ENCODE data around the gene CPN2. TPM values are rescaled to one million over a fixed set of nuclear protein-coding genes. Genes with fewer than 3 reads are reported as not detected.

The CPN2 gene, protein sequence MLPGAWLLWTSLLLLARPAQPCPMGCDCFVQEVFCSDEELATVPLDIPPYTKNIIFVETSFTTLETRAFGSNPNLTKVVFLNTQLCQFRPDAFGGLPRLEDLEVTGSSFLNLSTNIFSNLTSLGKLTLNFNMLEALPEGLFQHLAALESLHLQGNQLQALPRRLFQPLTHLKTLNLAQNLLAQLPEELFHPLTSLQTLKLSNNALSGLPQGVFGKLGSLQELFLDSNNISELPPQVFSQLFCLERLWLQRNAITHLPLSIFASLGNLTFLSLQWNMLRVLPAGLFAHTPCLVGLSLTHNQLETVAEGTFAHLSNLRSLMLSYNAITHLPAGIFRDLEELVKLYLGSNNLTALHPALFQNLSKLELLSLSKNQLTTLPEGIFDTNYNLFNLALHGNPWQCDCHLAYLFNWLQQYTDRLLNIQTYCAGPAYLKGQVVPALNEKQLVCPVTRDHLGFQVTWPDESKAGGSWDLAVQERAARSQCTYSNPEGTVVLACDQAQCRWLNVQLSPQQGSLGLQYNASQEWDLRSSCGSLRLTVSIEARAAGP
- total RNA-seq: under 1 TPM in 5 of 8 experiments, not detected in 3; 0.08 to 0.47 (median 0.15) TPM

DNA sequence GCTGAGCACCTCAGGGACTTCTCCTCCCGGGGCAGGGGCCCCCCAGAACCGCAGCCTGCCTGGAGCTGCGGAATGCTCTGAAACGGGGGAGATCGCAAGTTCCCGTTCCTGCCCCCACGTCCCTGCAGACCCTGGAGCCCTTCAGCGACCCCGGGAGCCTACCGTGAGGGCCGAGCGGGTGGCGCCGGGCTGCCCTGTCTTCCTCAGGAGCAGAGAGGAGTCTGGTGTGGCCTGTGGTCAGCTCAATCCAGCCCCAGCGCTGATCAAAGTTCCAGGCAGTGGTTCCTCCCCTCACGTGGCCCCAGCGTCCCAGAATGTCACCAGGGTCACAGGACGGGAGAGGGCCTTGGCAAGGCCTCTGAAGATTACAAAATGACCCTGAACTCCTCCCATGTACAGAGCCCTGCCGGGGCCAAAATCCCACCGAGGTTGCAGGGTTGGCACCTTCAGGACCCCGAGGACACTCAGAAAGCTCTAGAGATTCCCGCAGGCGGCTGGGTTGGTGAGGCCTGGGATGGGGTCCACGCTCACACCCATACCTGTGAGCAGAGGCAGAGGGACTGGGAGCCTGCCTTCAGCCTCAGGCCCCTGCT, at the start of gene CPN2:
CPN2 (minus strand) TSS at position 249 of the 593 bp plus-strand sequence. CDS start 8,626 bp downstream, outside the sequence.
- Histone ChIP-seq H3K4me1 (replicated peaks in 1 of 2) (peaks cover 4 to 16% of the 10 kb centered on the region in 2 donors), H3K27ac (peak within 1 kb of the TSS in 1 of 2 donors; percentile 89), H3K4me3 (no peak within 1 kb of the TSS)
- in situ Hi-C loops (cut with MboI; ENCODE audit: low pct_unique_long_range_greater_than_20kb in 2 of 9, low sequenced_read_pairs in 9 of 9, unreplicated experiment in 9 of 9): no loop called here
- ATAC-seq (replicated peaks in 6 of 8): no peak
- WGBS, 10 experiments: 67 to 90% (median 86%) methylated on average over 2 to 13 of the region's 24 CpGs; no CpG with 5 or more reads in 3 of the 10 experiments

DNA sequence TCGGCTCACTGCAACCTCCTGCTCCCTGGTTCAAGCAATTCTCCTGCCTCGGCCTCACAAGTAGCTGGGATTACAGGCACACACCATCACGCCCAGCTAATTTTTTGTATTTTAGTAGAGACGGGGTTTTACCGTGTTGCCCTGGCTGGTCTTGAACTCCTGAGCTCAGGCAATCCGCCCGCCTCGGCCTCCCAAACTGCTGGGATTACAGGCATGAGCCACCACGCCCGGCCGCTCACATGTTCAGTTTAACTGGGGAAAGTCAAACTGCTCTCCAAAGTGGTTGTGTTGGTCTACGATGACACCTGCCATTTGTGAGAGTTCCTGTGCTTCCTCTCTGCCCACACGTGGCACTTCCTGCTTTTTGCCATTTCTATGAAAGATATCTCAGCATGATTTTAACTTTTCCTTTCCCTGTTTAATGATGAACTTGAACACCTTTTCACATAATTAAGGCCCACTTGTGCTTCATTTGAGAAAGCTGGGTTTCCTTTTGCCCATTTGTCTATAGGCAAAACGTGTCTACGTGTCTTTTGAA, 48.8 kb upstream of the CPN2 start:
- Histone ChIP-seq H3K27ac (no peak overlapping the region), H3K4me3 (no peak overlapping the region), H3K4me1 (replicated peaks in 1 of 2) (peaks cover 22 to 34% of the 10 kb centered on the region in 2 donors)
- in situ Hi-C loops (cut with MboI; ENCODE audit: low pct_unique_long_range_greater_than_20kb in 2 of 9, low sequenced_read_pairs in 9 of 9, unreplicated experiment in 9 of 9): loop anchor here in 4 of 9 experiments (10.0 kb wide), 1 partner anchor 65 kb away; no protein-coding TSS in a partner anchor
- WGBS, 10 experiments: 0 to 100% (median 92%) methylated on average over 1 to 13 of the region's 15 CpGs; no CpG with 5 or more reads in 3 of the 10 experiments
- ATAC-seq (replicated peaks in 6 of 8): no peak

DNA sequence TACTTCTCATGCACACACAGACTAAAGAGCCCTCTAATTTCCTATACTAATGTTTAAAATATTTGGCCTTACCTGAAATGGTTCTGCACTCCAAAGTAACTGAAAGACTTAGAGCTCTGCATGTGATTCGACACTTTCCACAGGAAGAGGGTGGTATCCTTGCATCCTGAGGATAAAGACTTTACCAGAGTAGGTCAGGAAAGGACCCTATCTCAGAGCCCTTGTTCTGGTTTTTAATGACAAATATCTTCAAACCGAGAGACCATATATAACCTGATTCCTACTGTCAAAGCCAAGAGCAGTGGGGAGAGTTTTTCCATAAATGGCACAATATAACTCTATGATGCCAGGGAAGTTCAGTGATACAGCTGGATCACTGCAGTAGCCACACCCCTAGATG, 48.0 kb upstream of the CPN2 start, which contains the start of gene GP5:
GP5 (minus strand) TSS at position 101 of the 400 bp plus-strand sequence. CDS start 984 bp downstream, outside the sequence.
- Histone ChIP-seq H3K4me1 (replicated peaks in 1 of 2) (peaks cover 30 to 40% of the 10 kb centered on the region in 2 donors), H3K27ac (no peak within 1 kb of the TSS), H3K4me3 (no peak within 1 kb of the TSS)
- in situ Hi-C loops (cut with MboI; ENCODE audit: low pct_unique_long_range_greater_than_20kb in 2 of 9, low sequenced_read_pairs in 9 of 9, unreplicated experiment in 9 of 9): loop anchor here in 1 of 9 experiments (10.0 kb wide), 1 partner anchor 64 kb away; no protein-coding TSS in a partner anchor
- 0 to 100% (median 88%) methylated on average over 1 to 2 of the region's 2 CpGs; no CpG with 5 or more reads in 1 of the 10 experiments for WGBS, 10 experiments
- ATAC-seq (replicated peaks in 6 of 8): no peak

DNA sequence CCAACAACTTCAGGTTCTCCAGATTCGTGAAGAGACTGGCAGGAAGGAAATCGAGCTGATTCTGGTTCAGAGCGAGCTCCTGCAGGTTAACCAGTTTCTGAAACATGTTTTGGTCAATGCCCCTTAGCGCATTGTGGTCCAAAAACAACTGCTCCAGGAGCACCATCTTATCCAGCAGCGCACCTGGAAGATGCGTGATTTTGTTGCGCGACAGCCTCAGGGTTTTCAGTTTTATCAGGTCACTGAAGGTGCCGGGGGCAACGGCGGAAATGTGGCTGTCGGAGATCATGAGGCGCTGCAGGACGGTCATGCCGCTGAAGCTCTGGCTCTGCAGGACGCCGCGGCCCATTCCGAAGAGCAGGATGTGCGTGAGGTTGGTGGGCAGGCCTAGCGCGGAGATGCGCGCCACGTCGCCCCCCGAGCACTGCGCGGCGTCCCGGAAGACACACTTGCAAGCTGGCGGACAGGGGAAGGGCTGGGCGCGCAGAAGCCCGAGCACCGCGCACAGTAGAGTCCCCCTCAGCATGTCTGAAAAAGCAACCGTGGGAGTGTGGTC, 46.7 kb upstream of the CPN2 start:
- Histone ChIP-seq H3K4me3 (no peak overlapping the region), H3K4me1 (replicated peaks in 1 of 2) (peaks cover 30 to 40% of the 10 kb centered on the region in 2 donors), H3K27ac (no peak overlapping the region)
- peak in 1 of 8 experiments; percentile 48 for ATAC-seq (replicated peaks in 6 of 8)
- in situ Hi-C loops (cut with MboI; ENCODE audit: low pct_unique_long_range_greater_than_20kb in 2 of 9, low sequenced_read_pairs in 9 of 9, unreplicated experiment in 9 of 9): loop anchor here in 1 of 9 experiments (10.0 kb wide), 1 partner anchor 63 kb away; no protein-coding TSS in a partner anchor
- WGBS, 10 experiments: 5 to 98% (median 84%) methylated on average over 4 to 26 of the region's 38 CpGs; no CpG with 5 or more reads in 3 of the 10 experiments

GRCh38 chr3:194396859-194397756, 46.0 kb upstream of the CPN2 start:
- no peak for ATAC-seq (replicated peaks in 6 of 8)
- Histone ChIP-seq H3K4me1 (replicated peaks in 1 of 2) (peaks cover 28 to 35% of the 10 kb centered on the region in 2 donors), H3K27ac (peak overlapping the region in 1 of 2 donors; percentile 72), H3K4me3 (no peak overlapping the region)
- WGBS, 10 experiments: 65 to 100% (median 88%) methylated on average over 1 to 27 of the region's 73 CpGs; no CpG with 5 or more reads in 3 of the 10 experiments
- in situ Hi-C loops (cut with MboI; ENCODE audit: low pct_unique_long_range_greater_than_20kb in 2 of 9, low sequenced_read_pairs in 9 of 9, unreplicated experiment in 9 of 9): loop anchor here in 1 of 9 experiments (10.0 kb wide), 1 partner anchor 62 kb away; no protein-coding TSS in a partner anchor

- H3K27ac ChIP-seq: peak overlapping the region in 1 of 2 donors; percentile 72
- ATAC-seq (replicated peaks in 6 of 8): no peak
- peaks cover 22 to 29% of the 10 kb centered on the region in 2 donors for H3K4me1 ChIP-seq (replicated peaks in 1 of 2)
- 33% methylated on average over 1 of the region's 13 CpGs; no CpG with 5 or more reads in 9 of the 10 experiments for WGBS, 10 experiments
- in situ Hi-C loops (cut with MboI; ENCODE audit: low pct_unique_long_range_greater_than_20kb in 2 of 9, low sequenced_read_pairs in 9 of 9, unreplicated experiment in 9 of 9): loop anchor here in 1 of 9 experiments (10.0 kb wide), 1 partner anchor 62 kb away; no protein-coding TSS in a partner anchor
- no peak overlapping the region for H3K4me3 ChIP-seq
Observed at GRCh38 chr3:194396539-194396858, 45.4 kb upstream of the CPN2 start.

DNA sequence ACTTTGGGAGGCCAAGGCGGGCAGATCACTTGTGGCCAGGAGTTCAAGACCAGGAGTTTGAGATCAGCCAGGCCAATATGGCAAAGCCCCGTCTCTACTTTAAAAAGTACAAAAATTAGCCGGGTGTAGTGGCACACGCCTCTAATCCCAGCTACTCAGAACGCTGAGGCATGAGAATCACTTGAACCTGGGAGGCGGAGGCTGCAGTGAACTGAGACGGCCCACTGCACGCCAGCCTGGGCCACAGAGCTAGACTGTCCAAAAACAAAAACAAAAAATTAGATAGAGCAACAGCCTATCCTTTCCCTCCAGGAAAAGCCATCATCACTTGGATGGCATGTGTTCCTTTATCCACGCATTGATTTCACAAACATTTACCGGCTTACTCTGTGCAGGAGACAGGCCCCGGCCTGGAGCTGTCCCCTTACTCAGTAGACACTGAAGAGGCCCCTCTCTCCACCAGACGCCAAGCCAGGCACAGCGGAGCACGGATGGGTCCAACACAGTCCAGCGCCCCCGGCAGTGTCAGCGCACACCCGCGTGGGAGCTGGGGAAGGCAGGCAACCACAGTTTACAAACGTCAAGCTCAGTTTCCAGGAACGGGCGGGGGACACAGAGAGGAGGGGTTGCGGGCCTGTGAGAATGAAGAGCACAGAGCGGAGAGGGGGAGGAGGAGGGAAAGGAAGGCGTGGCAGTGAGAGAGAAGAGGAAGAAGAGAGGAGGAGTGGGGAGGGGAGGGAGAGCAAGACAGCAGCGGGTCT, 44.8 kb upstream of the CPN2 start:
- H3K27ac ChIP-seq: peak overlapping the region; percentile 47 to 72
- peak; percentile 66 to 87 (median 73) for ATAC-seq (replicated peaks in 6 of 8)
- peaks cover 22 to 29% of the 10 kb centered on the region in 2 donors for H3K4me1 ChIP-seq (replicated peaks in 1 of 2)
- H3K4me3 ChIP-seq: no peak overlapping the region
- in situ Hi-C loops (cut with MboI; ENCODE audit: low pct_unique_long_range_greater_than_20kb in 2 of 9, low sequenced_read_pairs in 9 of 9, unreplicated experiment in 9 of 9): loop anchor here in 1 of 9 experiments (10.0 kb wide), 1 partner anchor 61 kb away; no protein-coding TSS in a partner anchor
- 60 to 80% (median 69%) methylated on average over 2 to 5 of the region's 26 CpGs; no CpG with 5 or more reads in 5 of the 10 experiments for WGBS, 10 experiments

DNA sequence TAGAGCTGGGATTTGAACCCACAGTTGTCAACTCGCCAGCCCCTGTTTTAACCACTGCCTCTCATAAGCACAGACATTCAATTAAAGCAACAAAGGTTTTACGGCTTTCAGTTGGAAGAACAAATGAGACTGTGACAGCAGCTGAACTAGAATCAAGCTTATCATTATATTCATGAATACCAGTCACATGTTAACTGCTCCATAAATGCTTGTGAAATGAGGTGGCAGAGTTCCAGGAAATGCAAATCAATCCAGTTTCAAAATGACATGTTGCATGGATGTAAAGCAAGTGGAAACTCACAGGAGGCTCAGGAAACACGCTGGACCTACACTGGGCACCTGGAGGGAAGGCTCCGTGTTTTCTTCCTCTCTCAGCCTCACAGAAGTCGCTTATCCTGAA, 44.1 kb upstream of the CPN2 start:
- Histone ChIP-seq H3K27ac (peak overlapping the region; percentile 51 to 72), H3K4me3 (no peak overlapping the region), H3K4me1 (replicated peaks in 1 of 2) (peaks cover 22 to 29% of the 10 kb centered on the region in 2 donors)
- peak; percentile 56 to 88 (median 71) for ATAC-seq (replicated peaks in 6 of 8)
- in situ Hi-C loops (cut with MboI; ENCODE audit: low pct_unique_long_range_greater_than_20kb in 2 of 9, low sequenced_read_pairs in 9 of 9, unreplicated experiment in 9 of 9): loop anchor here in 1 of 9 experiments (10.0 kb wide), 1 partner anchor 60 kb away; no protein-coding TSS in a partner anchor
- 14 to 95% (median 54%) methylated on average over 1 to 5 of the region's 5 CpGs; no CpG with 5 or more reads in 1 of the 10 experiments for WGBS, 10 experiments

DNA sequence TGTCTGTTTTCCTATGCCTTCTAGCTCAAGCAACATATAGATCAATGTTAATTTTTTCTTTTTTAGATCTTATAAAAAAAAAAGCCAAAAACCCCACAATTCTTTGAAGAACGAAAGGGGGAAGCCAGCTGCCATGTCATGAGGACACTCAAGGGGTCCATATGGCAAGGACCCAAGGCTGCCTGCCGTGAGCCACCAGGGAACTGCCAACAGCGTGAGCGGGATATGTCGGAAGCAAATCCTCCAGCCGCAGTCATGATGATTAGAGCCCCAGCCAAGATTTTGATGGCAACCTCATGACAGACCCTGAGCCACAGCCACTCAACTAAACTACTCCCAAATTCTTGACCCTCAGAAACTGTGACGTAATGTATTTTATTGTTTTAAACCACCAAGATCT, 41.4 kb upstream of the CPN2 start:
- peaks cover 22 to 23% of the 10 kb centered on the region in 2 donors for H3K4me1 ChIP-seq (replicated peaks in 1 of 2)
- H3K27ac ChIP-seq: no peak overlapping the region
- 40 to 100% (median 92%) methylated on average over 1 to 7 of the region's 7 CpGs; no CpG with 5 or more reads in 1 of the 10 experiments for WGBS, 10 experiments
- no peak overlapping the region for H3K4me3 ChIP-seq
- ATAC-seq (replicated peaks in 6 of 8): no peak
- in situ Hi-C loops (cut with MboI; ENCODE audit: low pct_unique_long_range_greater_than_20kb in 2 of 9, low sequenced_read_pairs in 9 of 9, unreplicated experiment in 9 of 9): loop anchor here in 1 of 9 experiments (10.0 kb wide), 1 partner anchor 58 kb away; no protein-coding TSS in a partner anchor

GRCh38 chr3:194390835-194391234, 39.7 kb upstream of the CPN2 start:
- H3K27ac ChIP-seq: no peak overlapping the region
- in situ Hi-C loops (cut with MboI; ENCODE audit: low pct_unique_long_range_greater_than_20kb in 2 of 9, low sequenced_read_pairs in 9 of 9, unreplicated experiment in 9 of 9): loop anchor here in 1 of 9 experiments (10.0 kb wide), 1 partner anchor 56 kb away; no protein-coding TSS in a partner anchor
- H3K4me1 ChIP-seq (replicated peaks in 1 of 2): peaks cover 16 to 23% of the 10 kb centered on the region in 2 donors
- H3K4me3 ChIP-seq: no peak overlapping the region
- ATAC-seq (replicated peaks in 6 of 8): no peak

DNA sequence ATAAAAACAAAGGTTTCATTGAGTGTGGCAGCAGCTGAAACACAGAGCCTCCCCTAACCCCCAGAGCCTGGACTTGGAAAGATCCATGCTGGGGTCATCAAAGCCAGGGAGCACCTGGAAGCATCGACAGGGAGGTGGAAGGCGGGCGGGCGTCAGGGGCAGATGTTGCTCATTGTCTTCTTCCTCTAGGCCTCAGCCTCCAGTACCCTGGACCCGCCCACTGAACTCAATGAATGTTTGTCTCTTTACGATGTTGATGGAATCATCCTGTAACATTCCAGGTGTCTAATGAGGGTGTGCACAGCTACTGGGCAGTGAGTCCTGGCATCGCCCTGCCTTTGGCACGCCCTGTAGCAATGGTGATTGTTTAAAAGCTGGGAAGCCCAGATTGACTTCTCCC, 38.1 kb upstream of the CPN2 start:
- no peak for ATAC-seq (replicated peaks in 6 of 8)
- in situ Hi-C loops (cut with MboI; ENCODE audit: low pct_unique_long_range_greater_than_20kb in 2 of 9, low sequenced_read_pairs in 9 of 9, unreplicated experiment in 9 of 9): no loop called here
- Histone ChIP-seq H3K27ac (no peak overlapping the region), H3K4me3 (no peak overlapping the region), H3K4me1 (replicated peaks in 1 of 2) (peaks cover under 1 to 10% of the 10 kb centered on the region in 2 donors)
- WGBS, 10 experiments: 80 to 100% (median 95%) methylated on average over 1 to 6 of the region's 8 CpGs; no CpG with 5 or more reads in 2 of the 10 experiments
